ENCODE measurements around the gene FYB1.
A peak's percentile ranks its signal among the peaks of the same experiment; 100 is the strongest.

The FYB1 gene

GRCh38 chr5:39104221-39104620, 115.1 kb downstream of the FYB1 start:
- peaks cover 15% of the 10 kb centered on the region for H3K4me1 Mint-ChIP-seq (ENCODE audit: low read depth)
- H3K36me3 Mint-ChIP-seq (ENCODE audit: low read depth) = peaks cover 44% of the 10 kb centered on the region
- H3K4me3 Mint-ChIP-seq = no peak overlapping the region
- no peak overlapping the region for H3K27ac Mint-ChIP-seq
- H3K9me3 Mint-ChIP-seq = no peaks in the 10 kb centered on the region
- no peaks in the 10 kb centered on the region for H3K27me3 Mint-ChIP-seq (ENCODE audit: low read depth)

- Mint-ChIP-seq H3K4me3 (no peak overlapping the region), H3K27me3 (ENCODE audit: low read depth) (no peaks in the 10 kb centered on the region), H3K27ac (peak overlapping the region; percentile 54), H3K4me1 (ENCODE audit: low read depth) (peaks cover 17% of the 10 kb centered on the region), H3K36me3 (ENCODE audit: low read depth) (peaks cover 41% of the 10 kb centered on the region), H3K9me3 (no peaks in the 10 kb centered on the region)
Observed at GRCh38 chr5:39102684-39103155, 116.6 kb downstream of the FYB1 start.

DNA sequence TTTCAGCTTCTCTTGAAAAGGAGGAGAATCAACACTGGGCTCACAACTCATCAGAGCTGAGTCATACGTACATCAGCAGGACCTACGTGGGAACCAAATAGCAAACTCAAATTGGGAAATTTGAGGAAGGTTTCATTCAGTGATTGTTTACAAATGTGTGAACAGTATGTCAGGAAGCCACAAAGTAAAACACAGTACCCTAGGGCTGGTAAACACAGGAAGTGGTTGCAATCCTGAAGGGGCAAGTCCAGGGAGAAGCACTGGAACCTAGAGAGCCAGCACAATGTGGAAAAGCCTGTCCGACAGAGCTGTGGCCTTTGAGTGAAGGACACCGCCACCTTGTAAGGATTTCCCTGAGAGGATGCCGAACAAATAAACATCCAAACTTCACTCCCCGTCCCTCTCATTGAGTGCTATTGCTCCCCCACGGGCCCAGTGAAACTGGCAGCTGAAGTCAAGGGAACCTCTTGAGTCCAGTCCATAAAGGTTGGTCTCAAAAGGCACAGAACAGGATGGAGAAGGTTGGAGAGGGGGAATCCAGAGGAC, 118.4 kb downstream of the FYB1 start:
- peaks cover 32% of the 10 kb centered on the region for H3K36me3 Mint-ChIP-seq (ENCODE audit: low read depth)
- peak overlapping the region; percentile 14 for H3K27ac Mint-ChIP-seq
- no peak overlapping the region for H3K4me3 Mint-ChIP-seq
- H3K4me1 Mint-ChIP-seq (ENCODE audit: low read depth) = peaks cover 17% of the 10 kb centered on the region
- no peaks in the 10 kb centered on the region for H3K27me3 Mint-ChIP-seq (ENCODE audit: low read depth)
- H3K9me3 Mint-ChIP-seq = no peaks in the 10 kb centered on the region

DNA sequence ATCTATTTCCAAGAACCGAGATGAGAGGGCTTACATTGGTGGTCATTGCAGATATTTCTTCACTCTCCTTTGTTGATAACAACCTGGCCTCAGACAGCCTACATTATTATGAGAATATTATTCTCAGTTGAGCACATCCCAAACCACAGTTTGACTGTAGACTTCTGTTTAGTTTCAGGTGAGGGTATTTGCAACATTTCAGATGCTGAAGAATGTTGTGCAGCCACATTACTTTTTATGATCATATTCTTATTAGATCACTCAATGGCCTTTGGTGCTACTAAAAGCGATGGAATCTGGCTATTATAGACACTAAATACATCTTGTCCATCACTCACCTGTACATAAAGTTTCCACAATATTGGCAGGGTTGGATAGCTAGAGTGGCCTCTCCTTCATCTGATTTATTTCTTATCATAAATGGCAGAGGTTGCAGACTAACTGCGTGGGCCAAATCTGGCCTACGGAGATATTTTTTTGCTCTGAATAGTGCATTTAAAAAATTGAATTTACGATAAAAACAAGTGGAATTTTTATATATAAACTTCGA, 119.0 kb downstream of the FYB1 start:
- Mint-ChIP-seq H3K36me3 (ENCODE audit: low read depth) (peaks cover 31% of the 10 kb centered on the region), H3K4me1 (ENCODE audit: low read depth) (peaks cover 17% of the 10 kb centered on the region), H3K9me3 (no peaks in the 10 kb centered on the region), H3K27me3 (ENCODE audit: low read depth) (no peaks in the 10 kb centered on the region), H3K4me3 (no peak overlapping the region), H3K27ac (no peak overlapping the region)

GRCh38 chr5:39099831-39100230, 119.5 kb downstream of the FYB1 start:
- Mint-ChIP-seq H3K4me3 (no peak overlapping the region), H3K36me3 (ENCODE audit: low read depth) (peaks cover 31% of the 10 kb centered on the region), H3K4me1 (ENCODE audit: low read depth) (peaks cover 17% of the 10 kb centered on the region), H3K27me3 (ENCODE audit: low read depth) (no peaks in the 10 kb centered on the region), H3K27ac (no peak overlapping the region), H3K9me3 (no peaks in the 10 kb centered on the region)

DNA sequence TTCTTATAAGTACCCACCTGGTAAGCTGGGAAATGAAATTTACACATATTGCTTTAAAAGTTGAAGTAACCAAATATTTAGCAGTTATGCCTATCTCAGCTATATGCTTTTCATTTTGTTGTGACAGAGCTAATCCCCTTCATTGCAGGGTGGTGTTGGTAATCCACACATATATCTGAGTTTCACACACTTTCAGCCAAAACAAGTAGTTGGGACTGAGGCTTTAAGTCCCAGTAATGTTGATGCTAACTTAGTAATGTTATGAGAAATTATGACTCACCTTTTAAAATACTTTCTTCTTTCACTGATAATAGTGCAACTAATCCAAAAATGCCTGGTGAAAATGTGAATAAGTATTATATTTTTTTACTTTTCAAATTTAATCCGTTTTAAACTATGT, 126.0 kb downstream of the FYB1 start:
- peaks cover 36% of the 10 kb centered on the region for H3K27me3 Mint-ChIP-seq (ENCODE audit: low read depth)
- H3K4me1 Mint-ChIP-seq (ENCODE audit: low read depth) = peaks cover 4% of the 10 kb centered on the region
- no peak overlapping the region for H3K4me3 Mint-ChIP-seq
- no peaks in the 10 kb centered on the region for H3K9me3 Mint-ChIP-seq
- no peak overlapping the region for H3K27ac Mint-ChIP-seq
- no peaks in the 10 kb centered on the region for H3K36me3 Mint-ChIP-seq (ENCODE audit: low read depth)

GRCh38 chr5:39092581-39093351, 126.6 kb downstream of the FYB1 start:
- Mint-ChIP-seq H3K27me3 (ENCODE audit: low read depth) (peaks cover 39% of the 10 kb centered on the region), H3K27ac (no peak overlapping the region), H3K4me3 (no peak overlapping the region), H3K4me1 (ENCODE audit: low read depth) (peaks cover 4% of the 10 kb centered on the region), H3K9me3 (no peaks in the 10 kb centered on the region), H3K36me3 (ENCODE audit: low read depth) (no peaks in the 10 kb centered on the region)

- Mint-ChIP-seq H3K36me3 (ENCODE audit: low read depth) (no peaks in the 10 kb centered on the region), H3K4me1 (ENCODE audit: low read depth) (peaks cover 4% of the 10 kb centered on the region), H3K9me3 (no peaks in the 10 kb centered on the region), H3K27ac (no peak overlapping the region), H3K27me3 (ENCODE audit: low read depth) (peaks cover 41% of the 10 kb centered on the region), H3K4me3 (no peak overlapping the region)
Observed at GRCh38 chr5:39091940-39092580, 127.3 kb downstream of the FYB1 start.

DNA sequence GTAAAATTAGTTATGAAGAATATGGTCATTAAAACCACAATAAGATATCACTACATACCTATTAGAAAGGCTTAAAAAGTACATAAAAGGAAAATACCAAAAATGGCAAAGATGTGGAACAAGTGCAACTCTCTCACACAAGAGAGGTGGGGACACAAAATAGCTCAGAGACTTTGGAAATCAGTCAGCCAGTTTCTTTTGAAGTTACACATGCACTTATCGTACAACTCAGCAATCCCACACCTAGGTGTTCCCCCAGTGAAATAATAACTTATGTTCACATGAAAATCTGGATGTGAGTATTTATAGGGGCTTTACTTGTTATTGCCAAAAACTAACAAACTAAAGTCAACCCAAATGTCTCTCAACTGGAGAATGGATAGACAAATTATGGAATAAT, 135.4 kb downstream of the FYB1 start:
- no peak overlapping the region for H3K4me3 Mint-ChIP-seq
- H3K4me1 Mint-ChIP-seq (ENCODE audit: low read depth) = peaks cover 3% of the 10 kb centered on the region

GRCh38 chr5:39082995-39083394, 136.4 kb downstream of the FYB1 start:
- no peak overlapping the region for H3K27ac Mint-ChIP-seq
- no peak overlapping the region for H3K4me3 Mint-ChIP-seq
- peaks cover 20% of the 10 kb centered on the region for H3K27me3 Mint-ChIP-seq (ENCODE audit: low read depth)
- no peaks in the 10 kb centered on the region for H3K36me3 Mint-ChIP-seq (ENCODE audit: low read depth)
- H3K4me1 Mint-ChIP-seq (ENCODE audit: low read depth) = peaks cover 5% of the 10 kb centered on the region
- no peaks in the 10 kb centered on the region for H3K9me3 Mint-ChIP-seq

More for the DNA sequence above, 135.4 kb downstream of the FYB1 start:
- no peaks in the 10 kb centered on the region for H3K9me3 Mint-ChIP-seq
- no peaks in the 10 kb centered on the region for H3K36me3 Mint-ChIP-seq (ENCODE audit: low read depth)
- peaks cover 24% of the 10 kb centered on the region for H3K27me3 Mint-ChIP-seq (ENCODE audit: low read depth)
- H3K27ac Mint-ChIP-seq = no peak overlapping the region

DNA sequence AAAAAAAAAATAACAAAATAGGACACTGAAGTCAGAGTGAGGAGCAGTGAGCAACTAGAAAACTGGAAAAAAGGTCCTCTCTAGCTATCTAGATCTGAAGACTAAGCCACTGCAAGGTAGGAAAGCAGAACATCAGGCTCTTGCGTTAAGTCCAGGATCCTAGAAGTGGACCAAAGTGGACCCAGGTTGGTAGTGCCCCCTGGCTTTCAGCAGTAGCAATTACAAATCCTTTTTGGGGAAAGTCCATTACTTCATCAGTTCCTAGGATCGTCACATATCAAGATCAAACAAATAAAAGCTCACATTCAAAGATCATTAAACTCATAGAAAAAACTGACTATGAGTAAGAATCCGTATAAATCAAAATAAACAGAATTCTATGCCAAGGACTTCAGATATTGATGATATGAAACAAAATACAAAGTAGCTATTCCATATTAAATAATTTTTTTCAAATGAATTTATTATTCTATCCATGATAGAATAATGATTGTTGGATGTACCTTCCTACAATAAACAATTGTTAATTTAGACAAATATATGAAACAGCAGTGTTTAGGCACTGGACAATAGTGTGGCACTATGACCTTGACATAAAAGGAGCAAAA, 138.7 kb downstream of the FYB1 start:
- Mint-ChIP-seq H3K36me3 (ENCODE audit: low read depth) (no peaks in the 10 kb centered on the region), H3K4me1 (ENCODE audit: low read depth) (peaks cover 16% of the 10 kb centered on the region), H3K27me3 (ENCODE audit: low read depth) (peaks cover 18% of the 10 kb centered on the region), H3K27ac (no peak overlapping the region), H3K4me3 (no peak overlapping the region), H3K9me3 (no peaks in the 10 kb centered on the region)

DNA sequence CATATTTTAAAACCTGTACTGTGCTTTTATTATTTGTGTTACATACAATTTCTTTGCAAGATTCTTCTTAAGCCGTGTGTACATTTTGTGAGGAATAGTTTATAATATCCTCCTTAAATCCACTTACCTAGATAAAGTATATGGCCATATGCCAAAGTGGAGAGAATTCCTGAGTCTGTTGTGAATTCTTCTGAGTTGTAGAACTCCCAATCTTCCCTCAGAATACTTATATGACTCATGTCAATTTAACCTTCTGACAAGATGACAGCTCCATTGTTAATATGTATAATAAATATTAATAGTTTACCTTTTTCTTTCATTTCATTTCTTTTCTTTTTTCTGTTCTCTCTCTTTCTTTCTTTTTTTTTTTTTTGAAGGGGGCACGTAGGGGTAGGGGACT, 139.2 kb downstream of the FYB1 start:
- Mint-ChIP-seq H3K27me3 (ENCODE audit: low read depth) (peaks cover 18% of the 10 kb centered on the region), H3K27ac (no peak overlapping the region), H3K4me3 (no peak overlapping the region), H3K36me3 (ENCODE audit: low read depth) (no peaks in the 10 kb centered on the region), H3K9me3 (no peaks in the 10 kb centered on the region), H3K4me1 (ENCODE audit: low read depth) (peaks cover 20% of the 10 kb centered on the region)

DNA sequence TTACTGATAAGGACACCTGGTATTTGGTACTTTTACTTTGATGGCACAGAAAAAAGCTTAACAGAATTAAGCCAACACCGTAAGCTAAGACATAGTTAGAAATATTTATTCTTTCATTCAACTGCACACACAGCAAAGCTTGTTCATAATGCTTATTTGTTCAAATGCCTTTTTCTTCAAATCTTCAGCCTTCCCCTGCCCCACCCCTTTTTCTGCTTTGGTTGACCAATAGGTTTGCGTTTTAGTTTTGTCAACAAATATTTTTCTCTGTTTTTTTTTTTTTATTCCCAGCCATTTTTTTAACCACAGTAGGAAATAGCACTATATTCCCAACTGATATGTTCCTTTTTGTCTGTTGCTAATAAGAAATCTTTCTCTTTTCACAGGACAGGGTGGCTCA, 140.2 kb downstream of the FYB1 start:
- peaks cover 18% of the 10 kb centered on the region for H3K27me3 Mint-ChIP-seq (ENCODE audit: low read depth)
- H3K4me3 Mint-ChIP-seq = no peak overlapping the region
- peaks cover 22% of the 10 kb centered on the region for H3K4me1 Mint-ChIP-seq (ENCODE audit: low read depth)
- no peaks in the 10 kb centered on the region for H3K9me3 Mint-ChIP-seq
- no peaks in the 10 kb centered on the region for H3K36me3 Mint-ChIP-seq (ENCODE audit: low read depth)
- H3K27ac Mint-ChIP-seq = no peak overlapping the region
